BLaER1 treated with 17β-estradiol and CSF1 and Interleukin-3, amounts not matched to agents 10 nM and 100 nM (cell line): ENCODE measurements around the gene TRPV5.

Experiments
- H3K27ac ChIP-seq, 11 experiments: shearing (Covaris generic); formaldehyde crosslinking; 2 replicates each; pipeline ENCODE4 v1.8.1; 2022
- H3K27me3 ChIP-seq, 11 experiments: shearing (Covaris generic); formaldehyde crosslinking; 2 replicates each; pipeline ENCODE4 v1.8.1; 2022
- H3K36me3 ChIP-seq, 11 experiments: shearing (Covaris generic); formaldehyde crosslinking; 2 replicates each; pipeline ENCODE4 v1.8.1; 2022
- H3K4me1 ChIP-seq, 10 experiments: shearing (Covaris generic); formaldehyde crosslinking; 2 replicates each; pipeline ENCODE4 v1.8.1; 2022
- H3K4me2 ChIP-seq, 11 experiments: shearing (Covaris generic); formaldehyde crosslinking; 2 replicates each; pipeline ENCODE4 v1.8.1; 2022
- H3K4me3 ChIP-seq, 10 experiments: shearing (Covaris generic); formaldehyde crosslinking; 2 replicates each; pipeline ENCODE4 v1.8.1; 2022
- H3K9ac ChIP-seq, 11 experiments: shearing (Covaris generic); formaldehyde crosslinking; 2 replicates each; pipeline ENCODE4 v1.8.1; 2022
- H3K9me3 ChIP-seq, 11 experiments: shearing (Covaris generic); formaldehyde crosslinking; replicated peaks in 1 of 11; 2 replicates each; pipeline ENCODE4 v1.8.1; 2022
- H4K20me1 ChIP-seq, 11 experiments: shearing (Covaris generic); formaldehyde crosslinking; 2 replicates each; pipeline ENCODE4 v1.8.1; 2022
- Cebpa-rat ChIP-seq, 11 experiments: shearing (Covaris generic); IDR thresholded peaks; 2 replicates each; pipeline ENCODE4 v1.8.1; 2022

Gene TRPV5

GRCh38 chr7:142873281-142873784 lies 60.2 kb downstream of the TRPV5 start:
- no peak for TF ChIP-seq Cebpa-rat (IDR thresholded peaks at IDR 0.05)
- Histone ChIP-seq H3K4me3 (no peak overlapping the region), H3K27ac (no peak overlapping the region), H3K4me2 (no peak overlapping the region), H4K20me1 (no peaks in the 10 kb centered on the region), H3K9ac (no peak overlapping the region), H3K36me3 (no peaks in the 10 kb centered on the region; a peak in 1 of 22 replicates), H3K4me1 (no peaks in the 10 kb centered on the region), H3K9me3 (peaks cover 0 to 9% (median 0%) of the 10 kb centered on the region in 11 experiments; a peak in 1 of 22 replicates), H3K27me3 (no peaks in the 10 kb centered on the region)

- no peaks in the 10 kb centered on the region for H4K20me1 ChIP-seq
- no peak for TF ChIP-seq Cebpa-rat (IDR thresholded peaks at IDR 0.05)
- H3K4me2 ChIP-seq, result no peak overlapping the region
- H3K9me3 ChIP-seq, result peaks cover 0 to 9% (median 0%) of the 10 kb centered on the region in 11 experiments; a peak in 1 of 22 replicates
- no peak overlapping the region for H3K4me3 ChIP-seq
- no peaks in the 10 kb centered on the region for H3K27me3 ChIP-seq
- H3K4me1 ChIP-seq, result peaks cover 0 to 7% (median 6%) of the 10 kb centered on the region in 10 experiments; a peak in 15 of 20 replicates
- no peaks in the 10 kb centered on the region; a peak in 1 of 22 replicates for H3K36me3 ChIP-seq
- H3K27ac ChIP-seq, result no peak overlapping the region
- no peak overlapping the region for H3K9ac ChIP-seq
These were observed 61.4 kb downstream of the TRPV5 start for GRCh38 chr7:142872106-142872675.

GRCh38 chr7:142871260-142872105 lies 62.1 kb downstream of the TRPV5 start:
- Histone ChIP-seq H3K9me3 (peaks cover 0 to 9% (median 0%) of the 10 kb centered on the region in 11 experiments; a peak in 1 of 22 replicates), H3K4me2 (no peak overlapping the region), H3K4me1 (peaks cover 0 to 14% (median 9%) of the 10 kb centered on the region in 10 experiments; a peak in 15 of 20 replicates), H3K9ac (no peak overlapping the region), H3K27ac (no peak overlapping the region), H3K36me3 (no peaks in the 10 kb centered on the region; a peak in 1 of 22 replicates), H3K27me3 (no peaks in the 10 kb centered on the region), H4K20me1 (no peaks in the 10 kb centered on the region), H3K4me3 (no peak overlapping the region)
- TF ChIP-seq Cebpa-rat (IDR thresholded peaks at IDR 0.05), result no peak

- H3K27ac ChIP-seq, result no peak overlapping the region
- H4K20me1 ChIP-seq, result no peaks in the 10 kb centered on the region
- TF ChIP-seq Cebpa-rat (IDR thresholded peaks at IDR 0.05), result no peak
These were observed 62.8 kb downstream of the TRPV5 start for GRCh38 chr7:142870566-142871259.

GRCh38 chr7:142870147-142870559 lies 63.4 kb downstream of the TRPV5 start:
- Histone ChIP-seq H3K36me3 (no peaks in the 10 kb centered on the region; a peak in 1 of 22 replicates), H3K9ac (no peak overlapping the region), H3K27me3 (no peaks in the 10 kb centered on the region), H3K27ac (no peak overlapping the region), H3K9me3 (peaks cover 0 to 9% (median 0%) of the 10 kb centered on the region in 11 experiments; a peak in 1 of 22 replicates), H3K4me3 (no peak overlapping the region), H3K4me2 (no peak overlapping the region), H4K20me1 (no peaks in the 10 kb centered on the region), H3K4me1 (peaks cover 7 to 28% (median 22%) of the 10 kb centered on the region in 10 experiments)
- no peak for TF ChIP-seq Cebpa-rat (IDR thresholded peaks at IDR 0.05)

More at GRCh38 chr7:142870566-142871259, 62.8 kb downstream of the TRPV5 start:
- H3K9ac ChIP-seq, result no peak overlapping the region
- H3K27me3 ChIP-seq, result no peaks in the 10 kb centered on the region
- H3K9me3 ChIP-seq, result peaks cover 0 to 9% (median 0%) of the 10 kb centered on the region in 11 experiments; a peak in 1 of 22 replicates
- no peak overlapping the region for H3K4me2 ChIP-seq
- H3K4me1 ChIP-seq, result peaks cover 4 to 22% (median 16%) of the 10 kb centered on the region in 10 experiments
- H3K4me3 ChIP-seq, result no peak overlapping the region
- no peaks in the 10 kb centered on the region; a peak in 1 of 22 replicates for H3K36me3 ChIP-seq

GRCh38 chr7:142869434-142869833 lies 64.1 kb downstream of the TRPV5 start:
- no peak overlapping the region for H3K9ac ChIP-seq
- TF ChIP-seq Cebpa-rat (IDR thresholded peaks at IDR 0.05), result no peak
- no peak overlapping the region for H3K27ac ChIP-seq
- H3K4me1 ChIP-seq, result peaks cover 7 to 33% (median 24%) of the 10 kb centered on the region in 10 experiments
- H3K4me3 ChIP-seq, result no peak overlapping the region
- no peaks in the 10 kb centered on the region for H3K27me3 ChIP-seq
- H3K36me3 ChIP-seq, result peaks cover 0 to under 1% (median 0%) of the 10 kb centered on the region in 11 experiments; a peak in 3 of 22 replicates
- H4K20me1 ChIP-seq, result no peaks in the 10 kb centered on the region
- no peak overlapping the region for H3K4me2 ChIP-seq
- H3K9me3 ChIP-seq, result peaks cover 0 to 3% (median 0%) of the 10 kb centered on the region in 11 experiments; a peak in 1 of 22 replicates

GRCh38 chr7:142868986-142869415 lies 64.5 kb downstream of the TRPV5 start:
- Histone ChIP-seq H3K9ac (no peak overlapping the region), H4K20me1 (no peaks in the 10 kb centered on the region), H3K27me3 (no peaks in the 10 kb centered on the region), H3K4me1 (peaks cover 7 to 33% (median 24%) of the 10 kb centered on the region in 10 experiments), H3K9me3 (no peaks in the 10 kb centered on the region), H3K27ac (no peak overlapping the region), H3K4me3 (no peak overlapping the region), H3K4me2 (no peak overlapping the region), H3K36me3 (peaks cover 0 to 5% (median 0%) of the 10 kb centered on the region in 11 experiments; a peak in 4 of 22 replicates)
- no peak for TF ChIP-seq Cebpa-rat (IDR thresholded peaks at IDR 0.05)

GRCh38 chr7:142868188-142868985 lies 65.2 kb downstream of the TRPV5 start:
- Histone ChIP-seq H3K36me3 (peaks cover 0 to 11% (median 0%) of the 10 kb centered on the region in 11 experiments; a peak in 4 of 22 replicates), H4K20me1 (no peaks in the 10 kb centered on the region), H3K9ac (no peak overlapping the region), H3K9me3 (no peaks in the 10 kb centered on the region), H3K4me3 (no peak overlapping the region), H3K27me3 (no peaks in the 10 kb centered on the region), H3K27ac (no peak overlapping the region), H3K4me1 (peaks cover 8 to 34% (median 25%) of the 10 kb centered on the region in 10 experiments), H3K4me2 (0 out of 22 replicates have a peak overlapping the region, but pooled peaks of 1 of the 11 experiments have one; percentile 26)
- TF ChIP-seq Cebpa-rat (IDR thresholded peaks at IDR 0.05), result no peak
